Keratinocyte (primary cell): ENCODE results near the gene TOR3A. TPM values are rescaled to one million over a fixed set of nuclear protein-coding genes. Genes with fewer than 3 reads are reported as not detected.

Experiments
- DNase-seq: peaks from one replicate; pipeline ENCODE4 v3.0.0-alpha.2; 2011; ENCODE audit warnings: low read depth, missing footprints, low spot score
- FAIRE-seq: peaks from 2 replicates; lab custom pipeline; 2011; peaks lifted over from hg19 to GRCh38; lab: Jason Lieb, UNC
- H2AFZ ChIP-seq: 2 replicates; pipeline ENCODE4 v1.6.0; 2012; ENCODE audit warnings: low read length, control low read depth, inconsistent platforms; ENCODE audit not compliant: control insufficient read depth
- H3K27ac ChIP-seq: 2 replicates; pipeline ENCODE4 v1.5.1; 2011; ENCODE audit warnings: low read length; ENCODE audit not compliant: control insufficient read depth, insufficient read depth
- H3K27me3 ChIP-seq: 3 replicates; pipeline ENCODE4 v1.6.0; 2011; ENCODE audit warnings: low read length; ENCODE audit not compliant: control insufficient read depth, insufficient read depth; ENCODE audit errors: extremely low read depth
- H3K36me3 ChIP-seq, 2 experiments: 2 replicates in 1 of 2; 3 replicates in 1 of 2; pipeline ENCODE4 v1.5.1; 2011; ENCODE audit warnings: low read length in 2 of 2, mild to moderate bottlenecking in 1 of 2; ENCODE audit not compliant: control insufficient read depth in 2 of 2, insufficient read depth in 2 of 2; ENCODE audit errors: extremely low read depth in 1 of 2
- H3K4me1 ChIP-seq: 3 replicates; pipeline ENCODE4 v1.5.1; 2011; ENCODE audit warnings: low read length; ENCODE audit not compliant: control insufficient read depth, insufficient read depth; ENCODE audit errors: extremely low read depth
- H3K4me2 ChIP-seq: 3 replicates; pipeline ENCODE4 v1.6.0; 2011; ENCODE audit warnings: low read depth, low read length; ENCODE audit not compliant: control insufficient read depth, insufficient read depth; ENCODE audit errors: extremely low read depth
- H3K4me3 ChIP-seq, 3 experiments: fragments of 200-600 bp in 1 of 3; sonication (generic) in 1 of 3; 2 replicates in 2 of 3; 3 replicates in 1 of 3; pipeline ENCODE4 v1.5.1; 2011 to 2016; ENCODE audit warnings: low read length in 3 of 3, mild to moderate bottlenecking in 3 of 3, control low read depth in 2 of 3, inconsistent platforms in 1 of 3, low read depth in 1 of 3, mixed read lengths in 1 of 3, mixed run types in 1 of 3, moderate library complexity in 1 of 3; ENCODE audit not compliant: control insufficient read depth in 2 of 3, insufficient read depth in 2 of 3; ENCODE audit errors: extremely low read depth in 1 of 3
- H3K79me2 ChIP-seq: 2 replicates; pipeline ENCODE4 v1.6.0; 2012; ENCODE audit warnings: low read length; ENCODE audit not compliant: control insufficient read depth, insufficient read depth
- H3K9ac ChIP-seq: 3 replicates; pipeline ENCODE4 v1.6.0; 2011; ENCODE audit warnings: low read length; ENCODE audit not compliant: control insufficient read depth, insufficient read depth; ENCODE audit errors: extremely low read depth
- H3K9me1 ChIP-seq: 3 replicates; pipeline ENCODE4 v1.6.0; 2011; ENCODE audit warnings: low read length; ENCODE audit not compliant: control insufficient read depth, insufficient read depth; ENCODE audit errors: extremely low read depth
- H3K9me3 ChIP-seq: 2 replicates; pipeline ENCODE4 v1.5.1; 2012; ENCODE audit warnings: low read depth, low read length; ENCODE audit not compliant: control insufficient read depth
- H4K20me1 ChIP-seq: 3 replicates; pipeline ENCODE4 v1.6.0; 2011; ENCODE audit warnings: low read length; ENCODE audit not compliant: control insufficient read depth, insufficient read depth; ENCODE audit errors: extremely low read depth
- CTCF ChIP-seq, 3 experiments: IDR thresholded peaks in 1 of 3; conservative IDR thresholded peaks in 1 of 3; optimal IDR thresholded peaks in 1 of 3; 2 replicates in 2 of 3; 3 replicates in 1 of 3; pipeline versions ENCODE3 to v1.5.1; 2011; ENCODE audit warnings: low read length in 3 of 3, mild to moderate bottlenecking in 3 of 3, moderate library complexity in 2 of 3, control low read depth in 1 of 3, inconsistent platforms in 1 of 3; ENCODE audit not compliant: insufficient read depth in 2 of 3; ENCODE audit errors: extremely low read depth in 1 of 3
- EZH2 ChIP-seq: IDR thresholded peaks from one replicate; pipeline ENCODE4 v1.6.1; 2012; ENCODE audit warnings: inconsistent platforms, mild to moderate bottlenecking, low read length, moderate library complexity
- dilution Hi-C: fragments of 300-500 bp; cut with MboI; formaldehyde crosslinking; loops from one replicate; pipeline ENCODE4 v1.7.0; 2020; ENCODE audit warnings: low sequenced_read_pairs; ENCODE audit not compliant: extremely low pct_ligation_motif_present
- polyA plus RNA-seq, 5 experiments: library from polyadenylated mRNA; depleted of rRNA in 3 of 5; stranded (reverse) in 3 of 5; stranded (forward) in 1 of 5; unstranded in 1 of 5; fragments of >200 nt; gene quantifications; 1 replicate in 1 of 5; 2 replicates in 3 of 5; 3 replicates in 1 of 5; pipeline versions ENCODE4 v1.2.1 to v1.2.3, GENCODE V29; 2011 to 2012; ENCODE audit warnings: missing spikeins in 2 of 5, low read depth in 1 of 5, low replicate concordance in 1 of 5

Gene TOR3A
- polyA plus RNA-seq, 1 donor (not counting 4 experiments of a cell fraction or from before 2014, with no cell fraction given) = 16.8 TPM

- FAIRE-seq (no peak), DNase-seq (no peak)
- Histone ChIP-seq H3K4me1 (peaks cover 17% of the 10 kb centered on the region), H3K9me1 (no peaks in the 10 kb centered on the region), H3K27ac (peak overlapping the region; percentile 81), H3K9ac (peak overlapping the region; percentile 87), H2AFZ (peak overlapping the region; percentile 80), H3K9me3 (no peaks in the 10 kb centered on the region), H3K36me3 (peaks cover 0 to 12% of the 10 kb centered on the region in 2 experiments), H3K4me2 (peak overlapping the region; percentile 97), H3K79me2 (peaks cover 19% of the 10 kb centered on the region), H3K27me3 (no peaks in the 10 kb centered on the region), H3K4me3 (peak overlapping the region; percentile 84 to 94 (median 91)), H4K20me1 (no peaks in the 10 kb centered on the region)
- TF ChIP-seq CTCF (optimal IDR thresholded peaks at IDR 0.05 in 1 of 3, IDR thresholded peaks at IDR 0.05 in 1 of 3, conservative IDR thresholded peaks at IDR 0.05 in 1 of 3; ENCODE audit: extremely low read depth in 1 of 3, insufficient read depth in 2 of 3, low read length in 3 of 3) = peak in 1 of 3 experiments; percentile 1
- TF ChIP-seq EZH2 = no peak
- dilution Hi-C loops = no loop called here
Measured at GRCh38 chr1:179082333-179082998, 596 bp downstream of the TOR3A start.

- TF ChIP-seq CTCF (optimal IDR thresholded peaks at IDR 0.05 in 1 of 3, IDR thresholded peaks at IDR 0.05 in 1 of 3, conservative IDR thresholded peaks at IDR 0.05 in 1 of 3; ENCODE audit: extremely low read depth in 1 of 3, insufficient read depth in 2 of 3, low read length in 3 of 3) (no peak), EZH2 (no peak)
- peaks cover 0 to 12% of the 10 kb centered on the region in 2 experiments for H3K36me3 ChIP-seq
- no peaks in the 10 kb centered on the region for H3K27me3 ChIP-seq
- H3K27ac ChIP-seq = peak overlapping the region; percentile 81
- dilution Hi-C loops = no loop called here
- no peaks in the 10 kb centered on the region for H4K20me1 ChIP-seq
- H3K79me2 ChIP-seq = peaks cover 19% of the 10 kb centered on the region
- no peaks in the 10 kb centered on the region for H3K9me3 ChIP-seq
- no peaks in the 10 kb centered on the region for H3K9me1 ChIP-seq
- H3K9ac ChIP-seq = peak overlapping the region; percentile 87
- peak overlapping the region; percentile 97 for H3K4me2 ChIP-seq
- no peak for DNase-seq
- H2AFZ ChIP-seq = peak overlapping the region; percentile 80
- H3K4me1 ChIP-seq = peaks cover 17% of the 10 kb centered on the region
- peak overlapping the region; percentile 84 to 94 (median 91) for H3K4me3 ChIP-seq
- no peak for FAIRE-seq
Measured at GRCh38 chr1:179082999-179083335, 1.1 kb downstream of the TOR3A start.
